Type B pancreatic cell (in vitro differentiated cells): ENCODE results near the gene THSD4. TPM values are rescaled to one million over a fixed set of nuclear protein-coding genes. Genes with fewer than 3 reads are reported as not detected.

ENCODE experiments used
- DNase-seq: peaks from one replicate; pipeline ENCODE4 v3.0.0; 2021; ENCODE audit warnings: mixed read lengths; ENCODE audit not compliant: unreplicated experiment; ENCODE audit errors: extremely low spot score
- H3K27ac Mint-ChIP-seq: 2 replicates; pipeline ENCODE4 v1.8.0; 2021; ENCODE audit warnings: mild to moderate bottlenecking, mixed read lengths
- H3K27me3 Mint-ChIP-seq: 2 replicates; pipeline ENCODE4 v1.8.0; 2021; ENCODE audit warnings: mixed read lengths
- H3K36me3 Mint-ChIP-seq: 2 replicates; pipeline ENCODE4 v1.8.0; 2021; ENCODE audit warnings: mixed read lengths
- H3K4me1 Mint-ChIP-seq: one replicate; pipeline ENCODE4 v1.8.0; 2021; ENCODE audit warnings: mixed read lengths; ENCODE audit not compliant: unreplicated experiment
- H3K4me3 Mint-ChIP-seq: 2 replicates; pipeline ENCODE4 v1.8.0; 2021; ENCODE audit warnings: mild to moderate bottlenecking, mixed read lengths
- H3K9me3 Mint-ChIP-seq: 2 replicates; pipeline ENCODE4 v1.8.0; 2021; ENCODE audit warnings: mixed read lengths
- CTCF ChIP-seq: fragments of 200-600 bp; sonication (generic); conservative IDR thresholded peaks from 2 replicates; pipeline ENCODE4 v1.5.0; 2021; ENCODE audit warnings: antibody characterized with exemption, mild to moderate bottlenecking
- total RNA-seq: library from RNA; stranded (reverse); gene quantifications from 2 replicates; pipeline ENCODE4 v1.2.1, GENCODE V29; 2021; ENCODE audit warnings: low replicate concordance

Gene THSD4
- total RNA-seq, 1 donor from 2014 or later: 43.3 TPM

GRCh38 chr15:71091601-71092000, 23.7 kb upstream of the THSD4 start:
- H3K4me3 Mint-ChIP-seq: no peak overlapping the region
- H3K27me3 Mint-ChIP-seq: peaks cover 4% of the 10 kb centered on the region
- TF ChIP-seq CTCF: no peak
- H3K4me1 Mint-ChIP-seq: peaks cover 4% of the 10 kb centered on the region
- peaks cover 5% of the 10 kb centered on the region for H3K9me3 Mint-ChIP-seq
- H3K27ac Mint-ChIP-seq: no peak overlapping the region
- H3K36me3 Mint-ChIP-seq: no peaks in the 10 kb centered on the region
- no peak for DNase-seq

DNA sequence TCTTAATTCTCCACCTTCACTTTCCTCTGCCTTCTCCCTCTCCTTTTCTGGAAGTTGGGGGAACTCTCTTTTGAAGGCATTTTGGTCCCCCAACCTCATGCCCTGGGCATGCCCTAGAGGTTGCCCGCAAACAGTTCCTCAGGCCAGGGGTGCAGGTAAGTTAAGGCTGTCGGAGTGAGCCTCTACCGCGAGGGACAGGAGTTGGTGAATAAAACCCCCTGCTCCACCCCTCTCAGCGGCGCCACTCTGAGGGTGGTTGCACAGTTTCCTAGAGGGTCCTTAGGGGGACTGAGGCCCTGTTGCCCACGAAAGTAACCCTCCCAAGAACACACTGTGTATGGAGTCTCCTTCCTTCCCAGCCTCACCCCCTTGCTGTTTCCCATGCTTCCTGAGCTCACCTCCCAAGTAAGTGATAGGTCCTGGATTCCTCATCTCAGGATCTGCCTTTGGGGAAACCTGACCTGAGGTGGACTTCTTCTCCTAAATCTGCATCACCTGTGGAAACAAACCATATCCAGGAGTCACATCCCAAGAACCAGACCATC, 23.1 kb upstream of the THSD4 start:
- H3K27ac Mint-ChIP-seq: no peak overlapping the region
- DNase-seq: no peak
- H3K4me3 Mint-ChIP-seq: no peak overlapping the region
- H3K9me3 Mint-ChIP-seq: peaks cover 5% of the 10 kb centered on the region
- peaks cover 4% of the 10 kb centered on the region for H3K4me1 Mint-ChIP-seq
- no peaks in the 10 kb centered on the region for H3K36me3 Mint-ChIP-seq
- TF ChIP-seq CTCF: no peak
- H3K27me3 Mint-ChIP-seq: no peaks in the 10 kb centered on the region

DNA sequence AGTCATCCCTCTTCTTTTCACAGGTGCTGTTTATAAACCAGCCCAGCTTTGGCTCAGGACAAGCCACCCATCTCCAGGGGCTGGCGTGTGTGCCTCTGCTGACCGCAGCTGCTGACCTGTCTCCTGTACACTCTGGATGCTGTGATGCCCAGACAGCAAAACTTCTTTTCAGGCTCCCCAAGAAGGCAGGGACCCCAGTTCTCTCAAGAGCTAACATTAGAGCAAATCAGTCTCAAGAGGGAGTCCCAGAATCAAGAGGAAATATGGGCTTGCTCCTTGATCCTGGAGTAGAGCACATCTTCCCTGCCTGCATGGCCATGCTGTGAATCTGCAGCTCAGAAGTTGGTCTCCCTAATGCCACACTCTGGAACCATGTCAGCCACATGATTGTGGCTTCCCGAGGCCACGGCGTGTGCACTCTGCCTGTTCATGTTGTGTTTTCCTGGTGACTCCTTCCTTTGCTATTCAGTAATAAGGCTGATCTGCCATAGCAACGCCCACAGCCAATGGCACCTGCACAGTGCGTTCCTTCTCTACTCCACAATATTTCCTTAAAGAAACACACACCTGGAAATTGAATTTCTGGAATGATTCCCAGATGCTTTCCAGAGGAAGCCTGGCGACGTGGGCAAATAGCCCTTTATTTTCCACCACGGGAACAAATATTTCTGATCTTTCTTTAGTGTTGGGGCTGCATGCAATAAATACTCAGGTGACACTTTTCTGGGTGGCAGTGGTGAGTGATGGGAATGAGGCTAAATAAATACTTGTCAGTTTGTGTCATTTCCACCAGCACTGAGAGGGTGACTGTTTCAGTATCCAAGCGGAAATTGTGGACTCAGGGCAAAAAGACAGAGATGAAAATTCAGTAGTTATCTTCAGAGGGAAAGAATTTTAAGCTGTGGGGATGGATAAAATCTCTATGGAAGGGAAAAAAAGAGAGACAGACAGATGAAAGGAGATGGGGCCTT, 21.9 kb upstream of the THSD4 start:
- Mint-ChIP-seq H3K27me3 (no peaks in the 10 kb centered on the region), H3K4me3 (no peak overlapping the region), H3K36me3 (no peaks in the 10 kb centered on the region), H3K27ac (no peak overlapping the region), H3K4me1 (peaks cover 4% of the 10 kb centered on the region), H3K9me3 (peaks cover 5% of the 10 kb centered on the region)
- no peak for TF ChIP-seq CTCF
- DNase-seq: no peak

DNA sequence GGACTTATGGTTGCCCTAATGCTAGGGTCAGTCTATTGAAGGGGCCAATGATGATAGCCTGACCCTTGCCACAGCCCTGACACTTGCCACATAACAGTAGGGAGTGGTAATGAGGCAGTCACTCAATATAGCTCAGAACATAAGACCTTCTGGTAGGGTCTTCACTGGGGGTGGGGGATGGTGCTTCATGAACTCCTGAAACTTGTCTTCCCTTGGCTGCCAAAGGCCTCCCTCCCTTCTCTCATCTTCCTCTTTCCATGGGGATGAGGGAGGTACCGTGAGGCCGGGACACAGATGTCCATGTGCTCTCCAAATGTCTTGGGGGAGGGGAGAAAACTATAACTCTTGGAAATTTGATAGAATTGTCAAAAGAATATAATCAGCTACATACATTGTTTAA, 21.1 kb upstream of the THSD4 start:
- no peak for DNase-seq
- no peak for TF ChIP-seq CTCF
- Mint-ChIP-seq H3K4me3 (no peak overlapping the region), H3K27me3 (no peaks in the 10 kb centered on the region), H3K36me3 (no peaks in the 10 kb centered on the region), H3K4me1 (peaks cover 4% of the 10 kb centered on the region), H3K9me3 (peaks cover 5% of the 10 kb centered on the region), H3K27ac (no peak overlapping the region)

GRCh38 chr15:71096676-71097075, 18.6 kb upstream of the THSD4 start:
- TF ChIP-seq CTCF: no peak
- H3K4me1 Mint-ChIP-seq: peaks cover 4% of the 10 kb centered on the region
- DNase-seq: no peak
- no peaks in the 10 kb centered on the region for H3K27me3 Mint-ChIP-seq
- no peak overlapping the region for H3K27ac Mint-ChIP-seq
- no peak overlapping the region for H3K4me3 Mint-ChIP-seq
- peaks cover 5% of the 10 kb centered on the region for H3K9me3 Mint-ChIP-seq
- no peaks in the 10 kb centered on the region for H3K36me3 Mint-ChIP-seq
